A673 (cell line): ENCODE measurements around the gene ASXL1. TPM values are rescaled to one million over a fixed set of nuclear protein-coding genes. Genes with fewer than 3 reads are reported as not detected.
"Not testable (repeated sequence)": the region's sequence is repeated elsewhere in the genome, so short reads cannot be mapped to it uniquely, and the experiment has no call there.

Experiments
- BruUV-seq: library from RNA; stranded (reverse); fragments of 400-500 nt; replicated peaks from 2 replicates; lab custom pipeline; 2021; lab: Mats Ljungman, UMichigan
- CTCF ChIA-PET: fragments of 300-600 bp; sonication (Branson Sonifier 250); formaldehyde crosslinking; loops from one replicate; lab custom pipeline; 2022; ENCODE audit warnings: antibody characterized with exemption; lab: Charles Lee
- POLR2A ChIA-PET: fragments of 300-600 bp; sonication (Branson Sonifier 250); formaldehyde crosslinking; loops from one replicate; lab custom pipeline; 2022; ENCODE audit warnings: antibody characterized with exemption; ENCODE audit not compliant: low non-redundant PET; lab: Charles Lee
- DNase-seq: peaks from one replicate; pipeline ENCODE4 v3.0.0-alpha.2; 2015; ENCODE audit warnings: low spot score
- H3K27ac ChIP-seq: fragments of 200-600 bp; sonication (generic); 2 replicates; pipeline ENCODE4 v1.5.1; 2016; ENCODE audit warnings: mixed run types, low read depth, mild to moderate bottlenecking, mixed read lengths, antibody characterized with exemption, low read length; ENCODE audit not compliant: poor library complexity, severe bottlenecking
- H3K27me3 ChIP-seq: fragments of 200-600 bp; sonication (generic); replicated peaks from 2 replicates; pipeline ENCODE4 v1.6.1; 2017; ENCODE audit warnings: mixed run types, low read depth, mild to moderate bottlenecking, mixed read lengths, antibody characterized with exemption, low read length; ENCODE audit not compliant: insufficient read depth, poor library complexity
- H3K36me3 ChIP-seq: fragments of 200-600 bp; sonication (generic); 2 replicates; pipeline ENCODE4 v1.6.1; 2016; ENCODE audit warnings: mixed run types, mild to moderate bottlenecking, mixed read lengths, antibody characterized with exemption, low read length; ENCODE audit not compliant: insufficient read depth, poor library complexity, severe bottlenecking
- H3K4me1 ChIP-seq: fragments of 200-600 bp; sonication (generic); 2 replicates; pipeline ENCODE4 v1.6.1; 2017; ENCODE audit warnings: mixed run types, mild to moderate bottlenecking, mixed read lengths, antibody characterized with exemption, low read length; ENCODE audit not compliant: insufficient read depth, poor library complexity, severe bottlenecking
- H3K4me3 ChIP-seq: fragments of 200-600 bp; sonication (generic); 2 replicates; pipeline ENCODE4 v1.5.1; 2016; ENCODE audit warnings: low read depth, mixed run types, mild to moderate bottlenecking, mixed read lengths, low read length; ENCODE audit not compliant: poor library complexity, severe bottlenecking
- H3K9me3 ChIP-seq: fragments of 200-600 bp; sonication (generic); 2 replicates; pipeline ENCODE4 v1.6.1; 2016; ENCODE audit warnings: mixed run types, low read depth, mild to moderate bottlenecking, mixed read lengths, antibody characterized with exemption, low read length; ENCODE audit not compliant: poor library complexity, severe bottlenecking
- EZH2 ChIP-seq: fragments of 200-600 bp; sonication (generic); IDR thresholded peaks from 2 replicates; pipeline ENCODE4 v1.6.1; 2017; ENCODE audit warnings: borderline replicate concordance, low read depth, mild to moderate bottlenecking, mixed read lengths, antibody characterized with exemption, low read length; ENCODE audit not compliant: poor library complexity, severe bottlenecking
- intact Hi-C: fragments of 100-400 bp; cut with micrococcal nuclease; formaldehyde crosslinking; loops from one replicate; pipeline ENCODE4 v1.10.0; 2022; ENCODE audit not compliant: unreplicated experiment
- total RNA-seq: library from RNA; stranded (reverse); gene quantifications from 2 replicates; pipeline ENCODE4 v1.2.3, GENCODE V29; 2021
- TF ChIP-seq, protein P1 (sequence below): fragments of 300-800, 200-600 bp; sonication (generic); conservative IDR thresholded peaks from 2 replicates; pipeline ENCODE4 v1.5.1; 2017; ENCODE audit warnings: low read depth, mild to moderate bottlenecking, antibody characterized with exemption, low read length, moderate library complexity, mixed read lengths

The ASXL1 gene
- total RNA-seq, 1 experiment from 2014 or later, result 101 TPM

DNA sequence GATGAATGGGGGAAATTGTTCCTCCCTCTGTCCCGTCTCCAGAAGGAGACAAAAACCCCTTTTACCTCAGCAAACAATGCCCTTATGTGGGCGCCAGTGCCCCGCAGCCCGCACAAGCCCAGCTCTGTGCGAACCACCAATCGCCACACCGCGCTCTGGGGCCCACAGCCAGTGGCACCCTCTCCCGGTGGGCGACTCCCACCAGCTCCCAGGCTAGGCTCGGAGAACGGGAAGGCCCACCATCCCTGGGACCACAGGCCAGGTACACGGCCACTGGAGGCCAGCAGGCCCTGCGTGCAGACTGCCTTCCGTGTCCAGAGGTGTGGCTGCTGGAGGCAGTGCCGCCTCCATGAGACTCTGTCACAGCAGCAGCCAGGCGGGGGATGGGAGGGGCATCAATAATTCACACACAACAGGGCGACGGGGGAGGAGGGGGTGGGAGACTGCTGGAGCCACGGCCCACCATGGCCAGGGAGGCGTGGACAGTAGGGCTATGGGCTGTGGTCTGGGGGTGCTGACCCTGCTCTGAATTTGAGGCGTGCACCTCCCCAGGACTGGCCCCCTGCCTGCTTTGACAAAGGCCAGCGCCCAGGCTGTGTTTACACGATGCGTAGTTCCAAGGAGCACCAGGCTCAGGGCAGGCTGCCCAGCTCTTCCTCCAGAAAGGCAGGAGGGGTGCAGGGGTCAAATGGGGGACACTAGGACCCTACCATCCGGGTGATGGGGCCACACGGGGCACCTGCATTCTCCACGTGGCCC, 105.7 kb downstream of the ASXL1 start:
- ChIA-PET POLR2A (no interaction called here), CTCF (no interaction called here)
- DNase-seq, result no peak
- no peaks in the 10 kb centered on the region for H3K4me1 ChIP-seq
- no peaks in the 10 kb centered on the region for H3K9me3 ChIP-seq
- H3K27ac ChIP-seq, result no peak overlapping the region
- no peaks in the 10 kb centered on the region for H3K27me3 ChIP-seq
- no TSS peak for BruUV-seq
- intact Hi-C loops, result no loop called here
- TF ChIP-seq, protein P1, sequence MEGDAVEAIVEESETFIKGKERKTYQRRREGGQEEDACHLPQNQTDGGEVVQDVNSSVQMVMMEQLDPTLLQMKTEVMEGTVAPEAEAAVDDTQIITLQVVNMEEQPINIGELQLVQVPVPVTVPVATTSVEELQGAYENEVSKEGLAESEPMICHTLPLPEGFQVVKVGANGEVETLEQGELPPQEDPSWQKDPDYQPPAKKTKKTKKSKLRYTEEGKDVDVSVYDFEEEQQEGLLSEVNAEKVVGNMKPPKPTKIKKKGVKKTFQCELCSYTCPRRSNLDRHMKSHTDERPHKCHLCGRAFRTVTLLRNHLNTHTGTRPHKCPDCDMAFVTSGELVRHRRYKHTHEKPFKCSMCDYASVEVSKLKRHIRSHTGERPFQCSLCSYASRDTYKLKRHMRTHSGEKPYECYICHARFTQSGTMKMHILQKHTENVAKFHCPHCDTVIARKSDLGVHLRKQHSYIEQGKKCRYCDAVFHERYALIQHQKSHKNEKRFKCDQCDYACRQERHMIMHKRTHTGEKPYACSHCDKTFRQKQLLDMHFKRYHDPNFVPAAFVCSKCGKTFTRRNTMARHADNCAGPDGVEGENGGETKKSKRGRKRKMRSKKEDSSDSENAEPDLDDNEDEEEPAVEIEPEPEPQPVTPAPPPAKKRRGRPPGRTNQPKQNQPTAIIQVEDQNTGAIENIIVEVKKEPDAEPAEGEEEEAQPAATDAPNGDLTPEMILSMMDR, result no peak
- no peak for TF ChIP-seq EZH2
- H3K4me3 ChIP-seq, result no peak overlapping the region
- H3K36me3 ChIP-seq, result no peaks in the 10 kb centered on the region

DNA sequence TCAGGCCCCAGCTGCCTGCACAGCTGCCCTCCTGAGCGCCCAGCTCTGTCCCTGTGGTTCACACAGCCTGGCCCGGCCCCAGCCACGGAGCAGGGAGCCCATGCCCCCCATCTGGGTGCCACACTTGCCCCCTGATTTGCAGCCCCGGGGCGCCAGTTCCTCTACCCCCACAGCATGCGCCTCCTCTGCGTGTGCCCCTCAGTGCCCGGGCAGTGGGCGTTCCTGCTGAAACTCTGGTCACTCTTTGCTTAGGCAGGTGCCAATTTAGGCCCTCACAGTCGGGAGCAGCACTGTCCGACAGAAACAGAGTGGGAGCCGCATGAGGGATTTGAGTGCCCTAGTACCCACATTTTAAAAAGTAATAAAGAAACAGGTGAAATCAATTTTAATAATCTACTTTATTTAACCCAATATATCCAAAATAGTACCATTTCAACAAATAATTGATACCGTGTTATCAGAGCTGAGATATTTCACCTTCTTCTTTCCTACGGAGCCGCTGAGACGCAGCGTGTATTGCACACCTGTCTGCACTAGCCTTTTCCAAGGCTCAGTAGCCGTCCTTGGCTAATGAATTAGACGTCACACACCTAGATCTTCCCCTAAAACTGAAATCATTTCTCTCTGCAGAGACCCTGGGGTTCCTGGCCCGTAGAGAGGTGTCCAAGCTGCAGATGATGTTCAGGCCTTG, 106.4 kb downstream of the ASXL1 start:
- intact Hi-C loops, result no loop called here
- H3K4me3 ChIP-seq, result no peak overlapping the region
- ChIA-PET CTCF (no interaction called here), POLR2A (no interaction called here)
- no peaks in the 10 kb centered on the region for H3K9me3 ChIP-seq
- TF ChIP-seq, protein P1, result no peak
- TF ChIP-seq EZH2, result no peak
- no peak overlapping the region for H3K27ac ChIP-seq
- H3K36me3 ChIP-seq, result no peaks in the 10 kb centered on the region
- BruUV-seq, result no TSS peak
- no peak for DNase-seq
- H3K27me3 ChIP-seq, result no peaks in the 10 kb centered on the region
- H3K4me1 ChIP-seq, result no peaks in the 10 kb centered on the region

DNA sequence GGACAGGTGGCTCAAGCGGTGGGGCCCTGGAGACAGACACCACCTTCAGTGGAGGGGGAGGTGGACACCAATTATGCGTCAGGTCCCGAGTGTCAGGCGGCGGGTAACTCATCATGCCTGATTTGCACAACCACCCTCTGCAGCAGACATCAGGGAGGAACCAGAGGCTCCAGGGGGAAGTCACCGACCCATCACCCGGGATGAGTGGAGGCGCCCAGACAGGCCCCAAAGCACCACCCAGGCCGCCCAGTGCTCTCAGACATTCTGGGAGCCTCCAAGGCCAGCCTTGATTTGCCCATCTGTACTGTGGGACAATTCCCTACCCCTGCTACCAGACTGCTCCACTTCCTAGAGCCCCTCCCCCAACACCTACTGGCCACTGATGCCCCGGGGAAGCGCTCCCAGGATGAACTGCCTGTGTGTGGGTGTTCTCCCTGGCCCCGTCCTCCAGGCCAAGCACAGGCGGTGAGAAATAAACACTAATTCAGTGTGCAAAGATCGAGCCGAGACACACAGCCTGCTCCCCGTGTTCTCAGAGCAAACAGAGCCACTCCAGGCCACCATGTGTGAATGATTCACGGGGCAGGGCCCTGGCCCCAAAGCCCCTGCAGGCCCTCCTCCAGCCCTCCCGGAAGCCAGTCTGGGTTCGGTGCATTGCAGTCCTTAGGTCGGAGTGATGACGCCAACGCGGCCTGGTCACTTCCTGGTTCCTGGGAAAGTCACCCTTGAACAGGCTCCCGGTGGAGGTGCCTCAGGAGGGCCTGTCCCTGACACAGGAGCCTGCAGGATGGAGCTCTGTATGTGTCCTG, 107.2 kb downstream of the ASXL1 start:
- no peaks in the 10 kb centered on the region for H3K4me1 ChIP-seq
- BruUV-seq, result no TSS peak
- CTCF ChIA-PET, result interaction anchor here (0.8 kb wide), 1 partner anchor 9 kb away, joined by 3 read pairs; no protein-coding TSS in a partner anchor
- TF ChIP-seq EZH2, result no peak
- TF ChIP-seq, protein P1, result no peak
- H3K36me3 ChIP-seq, result no peaks in the 10 kb centered on the region
- intact Hi-C loops, result no loop called here
- no peaks in the 10 kb centered on the region for H3K27me3 ChIP-seq
- H3K27ac ChIP-seq, result no peak overlapping the region
- H3K9me3 ChIP-seq, result no peaks in the 10 kb centered on the region
- H3K4me3 ChIP-seq, result no peak overlapping the region
- POLR2A ChIA-PET, result no interaction called here
- no peak for DNase-seq

DNA sequence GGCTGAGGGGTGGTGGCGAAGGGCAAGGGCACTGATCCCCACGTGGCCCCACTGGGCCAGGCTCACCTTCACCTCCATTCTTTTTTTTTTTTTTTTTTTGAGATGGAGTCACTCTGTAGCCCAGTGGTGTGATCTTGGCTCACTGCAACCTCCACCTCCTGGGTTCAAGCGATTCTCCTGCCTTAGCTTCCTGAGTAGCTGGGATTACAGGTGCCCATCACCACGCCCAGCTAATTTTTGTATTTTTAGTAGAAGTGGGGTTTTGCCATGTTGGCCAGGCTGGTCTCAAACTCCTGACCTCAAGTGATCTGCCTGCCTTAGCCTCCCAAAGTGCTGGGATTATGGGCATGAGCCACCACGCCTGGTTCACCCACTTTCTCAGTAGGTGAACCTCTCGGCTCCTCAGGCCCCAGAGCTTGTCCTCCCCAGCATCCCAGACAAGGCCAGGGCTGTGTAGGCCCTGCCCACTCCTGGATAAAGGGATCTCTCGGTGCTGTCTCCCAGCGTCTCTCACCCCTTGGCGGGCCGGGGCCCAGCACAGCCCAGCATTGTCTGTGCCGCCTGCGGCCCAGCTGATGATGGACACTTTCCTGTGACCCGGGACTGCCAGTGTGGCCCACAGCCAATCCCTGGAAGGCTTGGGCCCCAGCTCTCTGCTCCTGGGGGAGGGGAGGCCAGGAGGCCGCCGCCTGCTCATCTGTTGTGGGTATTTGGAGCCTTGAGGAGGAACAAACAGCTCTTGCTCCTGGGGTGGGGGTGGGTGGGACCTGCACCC, 108.0 kb downstream of the ASXL1 start:
- BruUV-seq, DNase-seq, H3K27ac ChIP-seq, H3K9me3 ChIP-seq, H3K27me3 ChIP-seq, intact Hi-C loops, H3K4me3 ChIP-seq, H3K4me1 ChIP-seq, H3K36me3 ChIP-seq, POLR2A ChIA-PET: not testable (repeated sequence)
- CTCF ChIA-PET, result interaction anchor here (0.8 kb wide), 1 partner anchor 10 kb away, joined by 3 read pairs; no protein-coding TSS in a partner anchor
